ENCODE results near the gene TLL2.

DNA sequence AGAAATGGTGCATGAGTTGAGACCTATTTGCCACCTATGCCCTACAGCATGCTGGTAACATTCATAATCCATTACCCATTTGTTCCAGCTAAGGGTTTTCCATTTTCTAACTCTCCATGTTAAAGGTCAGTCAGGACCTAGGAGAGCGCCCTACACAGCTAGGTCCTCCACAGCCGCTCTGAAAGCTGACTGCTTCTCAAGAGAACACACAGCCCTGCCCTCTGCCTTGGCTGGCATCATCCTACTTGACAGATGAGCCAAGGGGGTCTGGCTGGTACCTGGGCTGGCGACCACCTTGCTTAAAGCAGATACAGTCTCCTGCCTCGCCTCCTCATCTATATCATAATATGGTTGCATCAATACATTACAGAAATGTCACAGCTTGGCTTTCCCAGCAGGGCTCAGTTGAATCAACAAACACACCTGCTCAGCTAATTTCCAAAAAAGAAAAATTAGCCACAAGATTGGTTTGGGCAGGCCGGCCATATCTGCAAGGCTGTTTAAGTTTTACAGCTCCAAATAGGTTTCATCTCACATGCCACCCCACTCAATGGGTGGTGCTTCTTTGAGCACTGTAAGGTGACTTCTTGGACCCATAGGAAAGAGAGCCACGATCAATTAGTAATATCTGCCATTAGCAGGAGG is 17.3 kb downstream of the TLL2 start:
- TF ChIP-seq, protein P1, sequence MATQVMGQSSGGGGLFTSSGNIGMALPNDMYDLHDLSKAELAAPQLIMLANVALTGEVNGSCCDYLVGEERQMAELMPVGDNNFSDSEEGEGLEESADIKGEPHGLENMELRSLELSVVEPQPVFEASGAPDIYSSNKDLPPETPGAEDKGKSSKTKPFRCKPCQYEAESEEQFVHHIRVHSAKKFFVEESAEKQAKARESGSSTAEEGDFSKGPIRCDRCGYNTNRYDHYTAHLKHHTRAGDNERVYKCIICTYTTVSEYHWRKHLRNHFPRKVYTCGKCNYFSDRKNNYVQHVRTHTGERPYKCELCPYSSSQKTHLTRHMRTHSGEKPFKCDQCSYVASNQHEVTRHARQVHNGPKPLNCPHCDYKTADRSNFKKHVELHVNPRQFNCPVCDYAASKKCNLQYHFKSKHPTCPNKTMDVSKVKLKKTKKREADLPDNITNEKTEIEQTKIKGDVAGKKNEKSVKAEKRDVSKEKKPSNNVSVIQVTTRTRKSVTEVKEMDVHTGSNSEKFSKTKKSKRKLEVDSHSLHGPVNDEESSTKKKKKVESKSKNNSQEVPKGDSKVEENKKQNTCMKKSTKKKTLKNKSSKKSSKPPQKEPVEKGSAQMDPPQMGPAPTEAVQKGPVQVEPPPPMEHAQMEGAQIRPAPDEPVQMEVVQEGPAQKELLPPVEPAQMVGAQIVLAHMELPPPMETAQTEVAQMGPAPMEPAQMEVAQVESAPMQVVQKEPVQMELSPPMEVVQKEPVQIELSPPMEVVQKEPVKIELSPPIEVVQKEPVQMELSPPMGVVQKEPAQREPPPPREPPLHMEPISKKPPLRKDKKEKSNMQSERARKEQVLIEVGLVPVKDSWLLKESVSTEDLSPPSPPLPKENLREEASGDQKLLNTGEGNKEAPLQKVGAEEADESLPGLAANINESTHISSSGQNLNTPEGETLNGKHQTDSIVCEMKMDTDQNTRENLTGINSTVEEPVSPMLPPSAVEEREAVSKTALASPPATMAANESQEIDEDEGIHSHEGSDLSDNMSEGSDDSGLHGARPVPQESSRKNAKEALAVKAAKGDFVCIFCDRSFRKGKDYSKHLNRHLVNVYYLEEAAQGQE (IDR thresholded peaks at IDR 0.05; ENCODE audit: insufficient read depth in 1 of 2, low read depth in 2 of 2, low read length in 2 of 2), result peak; percentile 91 to 96
- no peak for TF ChIP-seq POLR2AphosphoS5 (IDR thresholded peaks at IDR 0.05; ENCODE audit: low read depth, low read length)
- no peak for TF ChIP-seq SIN3A (IDR thresholded peaks at IDR 0.05; ENCODE audit: borderline replicate concordance, insufficient read depth, low read length)
- TF ChIP-seq TAF1 (IDR thresholded peaks at IDR 0.05; ENCODE audit: borderline replicate concordance, insufficient read depth, low read length), result no peak
- TF ChIP-seq FOXP2 (optimal IDR thresholded peaks at IDR 0.05; ENCODE audit: borderline replicate concordance, extremely low read depth, extremely low read length, insufficient read depth), result no peak
